Stimulated activated CD4-positive, alpha-beta T cell treated with anti-CD3 and anti-CD28 coated beads, Interleukin-4, amount 100 ng/mL, for 48 hours (primary cell): Measurements from ENCODE around the gene APPL1.

ENCODE experiments used
- DNase-seq, 2 donors: peaks; one replicate each; pipeline ENCODE4 v3.0.0-alpha.2; 2020; ENCODE audit warnings: low read depth in 2 of 2

The APPL1 gene

GRCh38 chr3:57227204-57227929 is at the start of gene APPL1:
TSS of gene APPL1 (plus strand) at chr3:57227729. CDS start at chr3:57227884, 155 bp downstream.
- DNase-seq: peak; percentile 82 to 90

DNA sequence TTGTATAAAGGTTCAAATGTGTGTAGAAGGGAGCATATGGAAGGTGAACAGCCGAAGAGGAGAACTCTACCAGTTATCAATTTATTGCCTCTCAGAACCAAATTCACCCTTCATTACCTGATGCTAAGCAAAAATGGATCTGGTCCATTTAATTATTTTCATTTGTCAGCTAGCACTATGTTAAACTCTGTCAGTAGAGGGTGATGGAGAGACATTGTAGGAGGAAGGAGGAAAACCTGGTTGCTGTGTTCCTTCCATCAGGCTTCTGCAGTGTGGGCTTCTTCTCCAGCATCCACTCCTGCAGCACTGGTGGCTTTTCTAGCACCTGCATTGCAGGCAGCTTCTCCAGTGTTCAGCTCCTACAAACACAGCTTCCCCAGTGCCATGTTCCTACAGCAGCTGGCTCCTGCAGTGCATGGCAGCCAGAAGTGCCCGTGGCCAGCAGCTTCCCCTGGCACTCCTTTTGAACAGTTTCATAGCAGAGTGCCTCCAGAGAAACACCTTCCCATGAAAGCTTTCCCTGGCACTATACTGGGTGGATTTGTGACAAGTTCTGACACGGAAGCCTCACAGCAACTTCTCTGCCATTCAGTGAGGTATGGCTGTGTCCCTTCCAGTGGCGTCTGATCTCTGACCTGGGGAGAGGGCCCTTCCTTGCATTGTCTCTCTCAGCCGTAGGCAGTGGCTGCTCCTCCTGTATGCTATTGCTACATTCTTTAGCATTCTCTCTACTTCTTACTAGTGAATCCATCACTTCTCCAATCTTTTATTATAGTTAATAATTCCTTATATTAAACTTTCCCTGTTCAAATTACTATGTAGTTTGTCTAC is 47.7 kb upstream of the APPL1 start:
- DNase-seq: no peak

DNA sequence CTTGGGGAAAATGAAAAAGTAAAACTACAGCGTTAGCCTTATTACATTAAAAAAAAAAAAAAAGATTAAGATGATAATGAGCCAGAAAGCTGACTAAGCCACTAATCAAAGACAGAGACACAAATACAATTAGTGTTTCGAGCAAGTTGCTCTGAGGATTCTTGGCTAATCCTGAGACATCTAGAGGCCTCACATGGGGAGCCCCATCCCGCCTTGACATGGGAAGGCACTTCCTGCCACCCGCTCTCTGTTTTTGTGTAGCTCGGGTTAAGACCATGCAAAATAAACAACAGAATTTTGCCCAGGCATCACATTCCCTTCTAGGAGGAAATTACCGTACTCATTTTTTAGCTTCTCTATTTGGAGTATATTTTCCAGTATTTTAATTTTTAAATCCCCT is 43.0 kb upstream of the APPL1 start:
- DNase-seq: no peak

- DNase-seq: no peak
Measured at GRCh38 chr3:57192028-57192427, 35.5 kb upstream of the APPL1 start.

DNA sequence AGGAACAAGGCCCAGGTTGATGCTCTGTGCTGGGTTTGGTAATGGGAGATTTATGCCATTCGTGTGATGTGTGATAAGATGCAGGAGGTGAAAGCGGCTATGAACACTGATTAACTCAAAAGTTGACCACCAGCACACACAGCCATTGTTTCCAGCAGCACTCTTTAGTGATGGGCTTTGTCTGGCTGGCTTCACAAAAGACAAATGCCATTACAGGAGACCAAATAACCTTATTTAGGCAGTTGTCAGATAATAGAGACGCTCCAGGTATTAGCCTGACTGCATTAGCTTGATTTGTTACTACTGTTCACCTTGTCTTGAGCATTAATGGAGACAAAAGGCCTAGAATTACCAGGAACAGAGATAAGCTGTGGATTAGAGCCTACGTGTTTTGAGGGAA is 32.9 kb upstream of the APPL1 start:
- DNase-seq: no peak

GRCh38 chr3:57199895-57200297 is 27.6 kb upstream of the APPL1 start, which contains the start of gene HESX1:
TSS of gene HESX1 (minus strand) at chr3:57199978. CDS start at chr3:57199918, 60 bp downstream.
- DNase-seq: no peak

DNA sequence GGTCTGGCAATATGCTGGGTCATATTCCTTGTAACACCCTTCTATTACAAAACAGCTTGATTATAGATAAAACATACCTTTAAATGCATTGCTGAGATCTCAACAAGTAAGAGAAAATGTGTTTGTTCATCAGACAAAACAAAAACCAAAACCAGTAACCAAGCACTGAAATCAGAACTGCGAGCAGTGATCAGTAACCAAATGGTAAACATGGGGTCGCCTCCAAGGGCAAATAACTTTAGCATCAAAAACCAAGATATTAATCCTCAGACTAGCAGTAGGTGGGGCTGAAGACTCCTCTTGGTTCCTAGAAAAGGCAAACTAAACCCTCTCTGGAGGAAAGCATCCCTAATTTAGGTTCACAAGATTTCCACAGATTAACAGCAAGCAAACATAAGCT is 21.1 kb upstream of the APPL1 start:
- DNase-seq: no peak

DNA sequence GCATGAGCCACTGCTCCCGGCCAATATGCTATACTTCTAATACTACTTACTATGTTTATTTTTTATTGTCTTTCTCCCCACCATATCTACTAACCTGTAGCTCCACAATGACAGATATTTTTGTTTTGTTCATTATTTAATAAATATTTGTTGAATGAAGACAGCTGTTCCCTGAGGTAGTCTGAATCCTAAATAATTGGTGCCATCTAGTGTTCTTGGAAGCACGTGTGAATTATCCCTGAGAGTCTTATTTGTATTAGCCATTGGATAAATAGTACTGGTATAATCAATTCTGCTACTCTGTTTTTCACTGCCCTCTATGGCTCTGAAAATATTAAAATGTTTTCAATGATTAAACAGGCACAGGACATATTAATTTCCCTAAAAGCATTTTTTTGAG is 5.6 kb upstream of the APPL1 start:
- DNase-seq: no peak

GRCh38 chr3:57224856-57225255 is 2.7 kb upstream of the APPL1 start:
- no peak for DNase-seq

DNA sequence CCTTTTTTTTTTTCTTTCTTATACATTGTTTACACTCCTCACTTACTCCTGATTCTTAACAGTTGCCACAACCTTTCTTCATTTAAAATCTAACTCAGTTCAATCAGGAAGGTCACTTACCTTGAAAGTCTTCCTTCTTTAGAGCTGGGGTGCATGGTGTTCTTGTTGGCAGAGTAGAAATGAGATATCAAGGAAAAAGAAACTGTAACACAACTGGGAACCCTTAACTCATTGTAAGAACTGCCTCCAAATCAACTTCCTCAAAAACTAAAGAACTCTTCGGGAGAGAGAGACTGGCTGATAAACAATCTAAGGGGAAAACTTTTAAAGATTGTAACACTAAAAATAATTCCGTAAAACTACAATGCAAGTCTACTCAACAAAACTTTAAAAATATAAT is 1.4 kb upstream of the APPL1 start:
- no peak for DNase-seq

DNA sequence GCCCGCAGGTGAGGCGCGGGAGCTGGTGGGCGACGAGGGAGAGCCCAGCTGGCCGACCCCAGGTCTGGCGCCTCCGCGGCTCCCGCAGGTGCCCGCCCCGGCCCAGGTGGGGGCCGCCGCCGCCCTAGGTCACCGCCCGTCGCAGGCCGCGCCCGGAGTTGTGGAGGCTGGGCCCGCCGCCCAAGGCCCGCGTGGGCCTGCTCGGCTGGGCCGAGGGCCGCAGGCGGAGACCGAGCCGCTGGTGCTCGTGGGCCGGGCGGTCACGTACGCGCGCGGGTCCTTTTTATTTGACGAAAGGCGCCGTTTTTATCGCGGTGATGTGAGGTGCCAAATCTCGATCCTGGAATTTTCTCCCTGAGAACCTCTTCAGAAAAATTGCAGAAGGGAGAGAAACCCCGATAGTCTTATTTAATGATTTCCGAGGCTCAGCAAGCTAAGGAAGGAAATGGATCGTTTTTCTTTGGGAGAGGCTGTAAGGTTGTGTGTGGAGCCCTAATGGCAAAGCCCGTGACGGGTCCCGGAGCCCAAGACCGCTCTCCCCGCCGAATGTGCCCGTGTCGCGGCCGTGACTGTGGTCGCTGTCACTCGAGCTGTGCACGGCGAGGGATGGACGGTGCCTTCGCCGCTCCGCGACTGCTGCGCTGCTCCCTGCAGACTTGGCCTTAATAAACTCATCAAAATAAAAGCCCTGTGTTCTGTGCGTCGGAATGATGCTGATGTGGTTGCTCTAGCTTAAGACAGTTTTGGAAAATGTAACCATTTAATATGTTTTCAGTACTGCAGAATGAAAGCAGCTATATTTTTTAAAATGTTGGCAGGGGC is 612 bp downstream of the APPL1 start:
- DNase-seq: peak; percentile 25 to 35

DNA sequence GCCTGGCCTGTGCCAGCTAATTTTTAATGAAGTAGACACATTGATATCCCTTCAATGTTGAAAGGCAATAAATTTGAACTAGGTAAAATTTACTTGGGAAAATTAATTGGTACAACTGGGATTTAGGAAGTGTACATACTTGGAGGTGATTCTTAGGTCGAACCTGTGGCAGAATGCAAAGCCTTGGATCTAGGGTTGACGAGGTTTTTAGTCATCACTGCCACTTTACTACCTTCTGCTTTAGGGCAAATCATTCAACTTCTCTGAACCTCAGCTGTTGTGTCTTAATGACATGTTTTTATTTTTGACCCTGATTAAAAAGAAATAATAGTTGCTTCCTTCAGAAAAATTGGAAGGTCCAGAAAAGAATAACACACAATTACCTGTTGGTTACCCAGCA is 2.5 kb downstream of the APPL1 start:
- no peak for DNase-seq

DNA sequence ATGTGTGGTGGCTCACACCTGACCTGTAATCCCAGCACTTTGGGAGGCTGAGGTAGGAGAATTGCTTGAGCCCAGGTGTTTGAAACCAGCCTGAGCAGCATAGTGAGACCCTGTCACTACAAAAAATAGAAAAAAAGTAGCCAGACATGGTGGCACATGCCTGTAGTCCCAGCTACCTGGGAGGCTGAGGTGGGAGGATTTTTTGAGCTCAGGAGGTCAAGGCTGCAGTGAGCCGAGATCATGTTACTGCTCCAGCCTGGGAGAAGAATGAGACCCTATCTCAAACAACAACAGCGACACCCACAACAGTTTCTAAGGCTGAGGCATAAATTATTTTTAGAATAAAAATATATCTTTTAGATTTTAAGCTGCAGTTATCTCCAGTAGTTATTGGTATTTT is 6.3 kb downstream of the APPL1 start:
- no peak for DNase-seq

DNA sequence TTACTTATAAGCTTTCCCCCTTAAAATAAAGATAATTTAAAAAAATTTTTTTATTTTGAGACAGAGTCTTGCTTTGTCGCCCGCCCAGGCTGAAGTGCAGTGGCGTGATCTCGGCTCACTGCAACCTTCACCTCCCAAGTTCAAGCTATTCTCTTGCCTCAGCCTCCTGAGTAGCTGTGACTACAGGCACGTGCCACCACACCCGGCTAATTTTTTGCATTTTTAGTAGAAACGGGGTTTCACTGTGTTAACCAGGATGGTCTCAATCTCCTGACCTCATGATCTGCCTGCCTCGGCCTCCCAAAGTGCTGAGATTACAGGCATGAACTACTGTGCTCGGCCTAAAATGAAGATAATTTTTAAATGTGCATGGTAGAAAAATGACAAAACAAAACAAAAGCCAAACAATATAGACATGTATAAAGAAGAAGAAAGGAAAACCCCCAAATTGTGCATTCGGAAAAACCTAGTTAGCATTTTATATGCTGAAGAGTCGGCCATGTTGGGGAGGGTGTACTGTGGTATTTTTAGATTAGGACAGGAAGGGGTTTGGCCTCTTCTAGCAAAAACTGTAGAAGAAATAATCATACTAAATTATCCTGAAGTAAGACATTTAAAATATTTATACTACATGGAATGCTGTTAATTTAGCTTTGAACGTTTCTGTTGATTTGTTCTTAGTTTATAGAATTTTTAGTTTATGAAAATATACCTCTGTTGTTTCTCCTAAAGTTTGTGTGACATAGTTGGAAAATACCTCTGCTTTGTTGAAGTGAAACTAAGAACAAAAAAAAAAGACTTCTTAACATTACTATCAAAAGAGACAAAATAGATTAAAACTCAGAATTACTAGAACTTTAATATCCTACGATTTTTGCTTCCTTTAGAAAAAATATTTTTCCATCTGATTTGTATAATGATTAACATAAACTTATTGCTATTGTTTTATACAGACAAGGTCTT is 7.4 kb downstream of the APPL1 start:
- DNase-seq: no peak

DNA sequence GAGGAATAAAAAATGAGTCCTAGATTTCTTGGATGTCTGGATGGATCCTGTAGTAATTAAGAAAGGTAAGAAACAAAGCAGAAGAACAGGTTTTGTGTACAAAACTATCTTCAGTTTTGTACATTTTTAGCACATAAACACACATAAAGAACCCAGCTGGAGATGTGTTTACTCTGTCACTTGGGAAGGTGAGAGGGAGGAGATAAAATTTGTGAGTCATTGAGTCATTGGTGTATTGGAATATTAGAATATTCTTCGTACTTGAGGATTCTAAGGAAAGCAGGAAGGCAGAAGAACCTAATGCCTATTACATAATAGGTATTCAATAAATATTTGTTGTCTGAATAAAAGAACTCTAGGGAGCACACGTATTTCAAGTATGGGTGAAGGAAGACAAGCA is 17.4 kb downstream of the APPL1 start:
- no peak for DNase-seq

DNA sequence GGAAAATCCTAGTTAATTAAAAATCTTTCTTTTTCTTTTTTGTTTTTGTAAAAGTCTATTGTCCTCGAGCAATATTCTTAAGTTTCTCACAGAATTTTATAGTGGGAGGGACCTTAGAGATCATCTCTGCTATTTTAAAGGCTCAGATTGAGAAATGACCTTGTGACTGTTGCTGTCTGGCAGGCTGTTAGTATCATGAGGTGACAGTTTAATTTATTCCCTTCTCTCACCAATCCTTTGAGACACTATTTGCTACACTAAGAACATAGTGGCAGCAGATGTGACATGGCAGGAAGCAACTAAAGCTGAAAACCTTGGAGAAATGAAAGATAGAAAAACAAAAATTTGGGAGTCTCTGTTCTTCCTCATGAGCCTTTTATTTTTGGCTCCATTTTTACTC is 24.9 kb downstream of the APPL1 start:
- no peak for DNase-seq

- DNase-seq: no peak
Measured at GRCh38 chr3:57256844-57257243, 29.3 kb downstream of the APPL1 start.

- no peak for DNase-seq
Measured at GRCh38 chr3:57257678-57258077, 30.1 kb downstream of the APPL1 start.

DNA sequence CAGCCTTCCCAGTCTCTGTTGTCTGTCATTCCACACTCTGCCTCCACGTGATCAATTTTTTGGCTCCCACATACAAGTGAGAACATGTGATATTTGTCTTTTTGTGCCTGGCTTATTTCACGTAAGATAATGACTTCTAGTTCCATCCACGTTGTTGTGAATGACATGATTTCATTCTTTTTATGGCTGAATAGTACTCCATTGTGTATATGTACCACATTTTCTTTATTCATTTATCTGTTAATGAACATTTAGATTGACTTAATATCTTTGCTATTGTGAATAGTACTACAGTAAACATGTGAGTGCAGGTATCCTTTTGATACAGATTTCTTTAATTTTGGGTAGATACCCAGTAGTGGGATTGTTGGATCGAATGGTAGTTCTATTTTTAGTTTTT is 33.6 kb downstream of the APPL1 start:
- no peak for DNase-seq

DNA sequence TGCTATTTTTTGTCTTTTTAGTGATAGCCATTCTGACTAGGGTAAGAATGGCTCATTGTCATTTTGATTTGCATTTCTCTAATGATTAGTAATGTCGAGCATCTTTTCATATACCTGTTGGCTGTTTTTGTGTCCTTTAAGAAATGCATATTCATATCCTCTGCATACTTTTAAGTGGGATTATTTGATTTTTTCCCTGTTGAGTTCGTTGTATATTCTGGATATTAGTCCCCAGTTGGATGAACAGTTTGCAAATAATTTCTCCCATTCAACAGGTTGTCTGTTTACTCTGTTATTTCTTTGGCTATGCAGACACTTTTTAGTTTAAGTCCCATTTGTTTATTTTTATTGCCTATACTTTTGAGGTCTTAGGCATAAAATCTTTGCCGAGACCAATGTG is 34.4 kb downstream of the APPL1 start:
- no peak for DNase-seq

DNA sequence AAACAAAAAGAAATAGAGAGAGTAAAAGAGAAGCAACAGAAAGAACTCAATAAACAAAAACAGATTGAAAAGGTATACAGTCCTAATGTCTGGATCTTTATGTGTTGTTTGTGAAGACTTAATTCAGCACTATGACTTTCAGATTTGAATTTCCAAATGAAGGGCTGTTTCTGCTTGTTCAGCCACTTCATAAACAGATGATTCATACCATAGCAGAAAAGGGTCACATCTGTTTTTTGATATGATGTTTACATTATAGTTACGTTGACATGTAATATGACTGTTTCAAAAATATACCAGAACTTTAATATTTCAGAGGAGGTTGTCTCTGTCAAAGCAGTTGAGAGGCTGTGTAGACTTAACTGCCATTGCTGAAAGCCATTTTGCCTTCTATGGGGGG is 40.9 kb downstream of the APPL1 start:
- DNase-seq: no peak
